Panc1 (cell line): ENCODE results near the gene TNN.

Experiments used
- CTCF ChIP-seq: fragments of 450-650 bp; IDR thresholded peaks from 2 replicates; pipeline ENCODE4 v1.5.1; 2017; ENCODE audit warnings: mild to moderate bottlenecking
- REST ChIP-seq, 2 experiments: IDR thresholded peaks; 2 replicates each; pipeline ENCODE4 v1.6.1; 2011 to 2012; ENCODE audit warnings: low read depth in 2 of 2, control low read depth in 1 of 2, low read length in 1 of 2, mild to moderate bottlenecking in 1 of 2, moderate library complexity in 1 of 2; ENCODE audit not compliant: insufficient read depth in 1 of 2

- TF ChIP-seq REST (IDR thresholded peaks at IDR 0.05; ENCODE audit: insufficient read depth in 1 of 2, low read depth in 2 of 2, low read length in 1 of 2), result no peak
- no peak for TF ChIP-seq CTCF
Observed at GRCh38 chr1:175019524-175019923, 48.1 kb upstream of the TNN start.
